ENCODE results near the gene CSNK1D.

Gene CSNK1D

GRCh38 chr17:82302991-82303943, 29.8 kb upstream of the CSNK1D start:
- H3K4me3 Mint-ChIP-seq, result no peak overlapping the region
- no peak overlapping the region for H3K27ac Mint-ChIP-seq
- no peaks in the 10 kb centered on the region for H3K27me3 Mint-ChIP-seq
- H3K36me3 Mint-ChIP-seq, result peaks cover 0 to 3% of the 10 kb centered on the region in 2 donors
- H3K9me3 Mint-ChIP-seq, result no peaks in the 10 kb centered on the region
- ATAC-seq (replicated peaks) (no peak), DNase-seq (no peak)
- H3K4me1 Mint-ChIP-seq, result peaks cover 44 to 61% of the 10 kb centered on the region in 2 donors

- ATAC-seq (replicated peaks), result no peak
These were observed 29.1 kb upstream of the CSNK1D start for GRCh38 chr17:82302568-82302963.

GRCh38 chr17:82301916-82302567, 28.5 kb upstream of the CSNK1D start:
- H3K27ac Mint-ChIP-seq, result peak overlapping the region; percentile 79
- H3K4me1 Mint-ChIP-seq, result peaks cover 54 to 74% of the 10 kb centered on the region in 2 donors
- no peaks in the 10 kb centered on the region for H3K27me3 Mint-ChIP-seq
- peaks cover 3% of the 10 kb centered on the region in 2 donors for H3K36me3 Mint-ChIP-seq
- ATAC-seq (replicated peaks) (peak in 1 of 2 donors; percentile 12), DNase-seq (peak; percentile 50)
- H3K4me3 Mint-ChIP-seq, result peak overlapping the region; percentile 25 to 56
- H3K9me3 Mint-ChIP-seq, result no peaks in the 10 kb centered on the region

More at GRCh38 chr17:82302568-82302963, 29.1 kb upstream of the CSNK1D start:
- Mint-ChIP-seq H3K27ac (no peak overlapping the region), H3K4me3 (no peak overlapping the region), H3K4me1 (peaks cover 50 to 68% of the 10 kb centered on the region in 2 donors), H3K9me3 (no peaks in the 10 kb centered on the region), H3K27me3 (no peaks in the 10 kb centered on the region), H3K36me3 (peaks cover 3% of the 10 kb centered on the region in 2 donors)
- no peak for DNase-seq

- H3K4me1 Mint-ChIP-seq, result peaks cover 61 to 80% of the 10 kb centered on the region in 2 donors
- ATAC-seq (replicated peaks), result no peak
- no peaks in the 10 kb centered on the region for H3K27me3 Mint-ChIP-seq
These were observed 27.9 kb upstream of the CSNK1D start for GRCh38 chr17:82301300-82301915.

GRCh38 chr17:82300707-82301270, 27.3 kb upstream of the CSNK1D start:
- H3K36me3 Mint-ChIP-seq, result peaks cover 3% of the 10 kb centered on the region in 2 donors

More at GRCh38 chr17:82301300-82301915, 27.9 kb upstream of the CSNK1D start:
- Mint-ChIP-seq H3K27ac (peak overlapping the region; percentile 79), H3K9me3 (no peaks in the 10 kb centered on the region), H3K4me3 (peak overlapping the region; percentile 46 to 56), H3K36me3 (peaks cover 3% of the 10 kb centered on the region in 2 donors)
- DNase-seq, result no peak

GRCh38 chr17:82300228-82300627, 26.7 kb upstream of the CSNK1D start:
- Mint-ChIP-seq H3K4me1 (peaks cover 63 to 83% of the 10 kb centered on the region in 2 donors), H3K27me3 (no peaks in the 10 kb centered on the region), H3K36me3 (peaks cover 3% of the 10 kb centered on the region in 2 donors), H3K27ac (peak overlapping the region; percentile 84), H3K4me3 (peak overlapping the region in 1 of 2 donors; percentile 52), H3K9me3 (no peaks in the 10 kb centered on the region)
- no peak for DNase-seq
- ATAC-seq (replicated peaks), result no peak

More at GRCh38 chr17:82300707-82301270, 27.3 kb upstream of the CSNK1D start:
- Mint-ChIP-seq H3K4me3 (peak overlapping the region; percentile 46 to 56), H3K9me3 (no peaks in the 10 kb centered on the region), H3K27me3 (no peaks in the 10 kb centered on the region), H3K4me1 (peaks cover 63 to 83% of the 10 kb centered on the region in 2 donors), H3K27ac (peak overlapping the region; percentile 84)
- DNase-seq (peak; percentile 38), ATAC-seq (replicated peaks) (no peak)

GRCh38 chr17:82299452-82299851, 26.0 kb upstream of the CSNK1D start:
- peaks cover 3 to 7% of the 10 kb centered on the region in 2 donors for H3K36me3 Mint-ChIP-seq
- H3K27me3 Mint-ChIP-seq, result no peaks in the 10 kb centered on the region
- H3K4me3 Mint-ChIP-seq, result peak overlapping the region; percentile 52 to 58
- DNase-seq (no peak), ATAC-seq (replicated peaks) (no peak)
- peaks cover 67 to 87% of the 10 kb centered on the region in 2 donors for H3K4me1 Mint-ChIP-seq
- peak overlapping the region; percentile 100 for H3K27ac Mint-ChIP-seq
- peaks cover 0 to 3% of the 10 kb centered on the region in 2 donors for H3K9me3 Mint-ChIP-seq

- peaks cover 3 to 12% of the 10 kb centered on the region in 2 donors for H3K36me3 Mint-ChIP-seq
- DNase-seq (no peak), ATAC-seq (replicated peaks) (peak; percentile 12 to 16)
- peak overlapping the region; percentile 100 for H3K27ac Mint-ChIP-seq
- H3K27me3 Mint-ChIP-seq, result no peaks in the 10 kb centered on the region
- H3K4me3 Mint-ChIP-seq, result peak overlapping the region; percentile 95 to 97
- peaks cover 69 to 94% of the 10 kb centered on the region in 2 donors for H3K4me1 Mint-ChIP-seq
- H3K9me3 Mint-ChIP-seq, result peaks cover 0 to 4% of the 10 kb centered on the region in 2 donors
These were observed 25.3 kb upstream of the CSNK1D start for GRCh38 chr17:82298538-82299421.

GRCh38 chr17:82297714-82298537, 24.4 kb upstream of the CSNK1D start:
- H3K27me3 Mint-ChIP-seq, result no peaks in the 10 kb centered on the region
- H3K36me3 Mint-ChIP-seq, result peaks cover 3 to 13% of the 10 kb centered on the region in 2 donors
- H3K4me1 Mint-ChIP-seq, result peaks cover 66 to 91% of the 10 kb centered on the region in 2 donors
- peak; percentile 92 for DNase-seq
- peak overlapping the region; percentile 95 to 97 for H3K4me3 Mint-ChIP-seq
- H3K9me3 Mint-ChIP-seq, result peaks cover 0 to 4% of the 10 kb centered on the region in 2 donors
- H3K27ac Mint-ChIP-seq, result peak overlapping the region; percentile 100
- peak; percentile 83 to 86 for ATAC-seq (replicated peaks)

GRCh38 chr17:82297280-82297713, 23.8 kb upstream of the CSNK1D start:
- DNase-seq (peak; percentile 87), ATAC-seq (replicated peaks) (peak; percentile 39 to 52)
- Mint-ChIP-seq H3K4me3 (peak overlapping the region; percentile 95 to 97), H3K36me3 (peaks cover 5 to 17% of the 10 kb centered on the region in 2 donors), H3K4me1 (peaks cover 63 to 84% of the 10 kb centered on the region in 2 donors), H3K27ac (peak overlapping the region; percentile 100), H3K9me3 (peaks cover 0 to 4% of the 10 kb centered on the region in 2 donors), H3K27me3 (no peaks in the 10 kb centered on the region)

- no peak for DNase-seq
- Mint-ChIP-seq H3K9me3 (peaks cover 0 to 4% of the 10 kb centered on the region in 2 donors), H3K4me1 (peaks cover 59 to 81% of the 10 kb centered on the region in 2 donors), H3K27me3 (no peaks in the 10 kb centered on the region), H3K4me3 (peak overlapping the region; percentile 95 to 97), H3K36me3 (peaks cover 5 to 17% of the 10 kb centered on the region in 2 donors), H3K27ac (peak overlapping the region; percentile 100)
- ATAC-seq (replicated peaks), result no peak
These were observed 23.2 kb upstream of the CSNK1D start for GRCh38 chr17:82296511-82297279.

- no peak for ATAC-seq (replicated peaks)
- Mint-ChIP-seq H3K9me3 (peaks cover 0 to 4% of the 10 kb centered on the region in 2 donors), H3K4me1 (peaks cover 49 to 75% of the 10 kb centered on the region in 2 donors), H3K4me3 (no peak overlapping the region), H3K36me3 (peaks cover 5 to 20% of the 10 kb centered on the region in 2 donors), H3K27ac (no peak overlapping the region), H3K27me3 (no peaks in the 10 kb centered on the region)
- no peak for DNase-seq
These were observed 21.9 kb upstream of the CSNK1D start for GRCh38 chr17:82295472-82295814.
